Measurements from ENCODE around the gene KIFAP3.

Gene KIFAP3

DNA sequence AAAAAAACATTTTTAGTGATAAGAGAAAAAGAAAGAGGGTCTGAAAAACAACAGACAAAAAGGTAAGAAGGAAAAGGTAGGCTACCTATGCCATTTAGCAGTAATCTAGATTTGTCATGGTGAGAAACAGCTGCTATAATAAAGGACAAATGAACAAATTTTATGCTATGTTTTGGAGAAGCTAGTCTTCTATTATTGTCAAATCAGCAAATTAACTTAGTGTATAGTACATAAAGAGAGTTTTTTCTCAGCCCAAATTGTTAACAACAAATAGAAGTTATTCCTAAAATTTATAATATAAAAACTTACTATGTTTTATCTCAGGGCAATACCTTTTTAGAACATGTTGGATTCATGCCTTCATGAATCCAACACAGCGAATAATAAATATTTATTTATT lies 88.7 kb downstream of the KIFAP3 start:
- DNase-seq (ENCODE audit: low spot score): no peak

DNA sequence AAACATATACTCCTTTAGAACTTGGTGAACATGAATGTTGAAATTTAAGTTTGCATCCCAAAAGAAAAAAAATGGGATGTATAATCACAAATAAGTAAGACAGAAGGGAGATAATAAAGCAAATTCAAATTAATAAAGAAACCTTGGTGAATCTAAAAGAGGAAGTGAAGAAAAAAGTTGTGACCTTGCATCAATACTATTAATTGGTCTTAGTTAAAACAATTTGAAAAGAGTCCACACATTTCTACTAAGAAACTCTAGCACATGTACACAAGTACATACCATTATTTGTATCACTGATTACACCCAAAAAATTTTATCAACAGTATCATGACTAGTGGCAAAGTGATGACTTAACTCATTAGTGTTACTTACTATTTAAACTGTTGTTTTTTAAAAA lies 100.4 kb downstream of the KIFAP3 start:
- DNase-seq (ENCODE audit: low spot score): no peak

DNA sequence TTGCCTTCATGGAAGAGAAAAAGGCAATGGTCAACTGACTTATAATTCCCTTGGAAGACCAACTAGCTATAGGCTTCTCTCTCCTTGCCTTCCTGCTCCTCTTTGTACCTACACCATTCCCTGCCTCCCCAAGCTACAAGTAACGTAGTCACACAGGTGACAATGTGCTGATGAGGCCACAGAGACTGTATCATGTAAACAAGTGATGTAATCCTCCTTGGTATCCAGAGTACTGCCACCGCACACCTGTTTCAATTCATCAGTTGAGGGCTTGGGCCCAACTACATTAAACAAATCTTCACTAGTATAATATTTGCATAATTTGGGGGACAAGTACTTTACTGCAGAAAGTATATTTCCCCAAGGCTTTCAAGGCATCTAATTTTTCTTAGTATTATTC lies 104.4 kb downstream of the KIFAP3 start:
- no peak for DNase-seq (ENCODE audit: low spot score)

DNA sequence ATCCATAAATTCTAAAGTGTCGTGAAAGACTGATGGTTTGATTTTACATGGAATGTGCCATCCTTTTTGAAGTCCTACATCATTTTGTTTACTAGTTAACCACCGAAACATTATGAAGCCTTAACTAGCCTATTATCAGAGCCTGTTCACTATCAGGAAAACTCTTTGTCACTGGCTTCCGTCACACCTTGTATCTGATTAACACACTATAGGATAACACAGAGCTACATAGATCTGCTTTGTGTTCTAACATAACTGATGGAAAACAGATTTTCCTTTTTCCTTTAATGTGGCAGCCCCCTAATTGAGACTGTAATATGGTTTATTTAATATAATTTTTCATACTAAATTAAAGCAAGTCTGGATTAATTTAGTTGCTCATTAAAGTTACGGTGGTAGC lies 106.3 kb downstream of the KIFAP3 start:
- no peak for DNase-seq (ENCODE audit: low spot score)

DNA sequence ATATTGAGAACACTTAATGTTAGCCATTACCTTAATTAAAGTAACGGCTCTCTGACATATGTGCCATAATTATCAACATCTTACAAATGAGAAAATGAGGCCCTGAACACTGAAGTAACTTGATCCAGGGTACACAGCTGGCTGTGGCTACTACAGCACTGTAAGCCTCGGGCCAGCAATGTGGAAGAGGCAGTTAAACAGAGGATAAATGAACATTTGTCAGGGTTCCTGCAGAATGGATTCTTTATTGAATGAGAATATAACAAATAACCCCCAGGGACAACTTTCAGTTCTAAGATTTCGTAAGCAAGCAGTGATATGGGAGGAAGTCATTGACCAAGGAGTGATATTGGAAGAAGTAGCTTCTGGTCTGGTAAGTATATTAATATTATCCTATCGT lies 110.3 kb downstream of the KIFAP3 start:
- no peak for DNase-seq (ENCODE audit: low spot score)

DNA sequence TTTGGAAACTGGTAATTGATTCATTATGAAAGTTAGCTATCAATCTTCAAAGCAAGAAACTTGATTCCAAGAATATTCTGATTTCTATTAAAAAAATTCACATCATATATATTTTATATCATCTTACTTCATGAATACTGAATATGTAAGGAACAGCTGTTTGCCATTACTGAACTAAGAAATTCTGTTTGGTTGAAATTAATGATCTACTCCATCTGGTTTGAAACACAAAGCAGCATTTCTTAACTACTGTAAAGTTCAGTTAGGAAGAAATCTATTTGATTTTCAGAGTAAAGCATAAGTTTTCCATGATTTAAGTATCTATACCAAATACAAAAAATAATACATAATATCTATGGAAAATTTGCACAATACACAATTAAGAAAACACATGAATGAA lies 114.8 kb downstream of the KIFAP3 start:
- no peak for DNase-seq (ENCODE audit: low spot score)

DNA sequence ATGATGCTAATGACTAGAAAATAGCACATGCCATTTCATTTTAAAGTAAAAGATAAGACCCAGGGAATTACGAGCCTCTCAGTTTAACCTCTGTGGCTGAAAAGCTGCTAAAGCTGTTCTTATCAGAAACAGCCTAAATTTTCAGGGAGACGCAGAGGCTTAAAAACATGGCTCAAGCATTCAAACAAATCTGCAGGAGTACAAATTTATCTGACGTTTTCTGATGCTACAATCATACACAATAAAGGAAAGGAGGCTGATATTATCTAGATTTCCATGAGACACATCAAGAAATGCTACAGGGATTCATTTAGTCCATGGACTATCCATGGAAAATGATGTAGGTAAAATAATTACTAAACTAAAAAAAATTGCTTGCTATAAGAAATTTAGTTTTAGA lies 115.5 kb downstream of the KIFAP3 start:
- no peak for DNase-seq (ENCODE audit: low spot score)

DNA sequence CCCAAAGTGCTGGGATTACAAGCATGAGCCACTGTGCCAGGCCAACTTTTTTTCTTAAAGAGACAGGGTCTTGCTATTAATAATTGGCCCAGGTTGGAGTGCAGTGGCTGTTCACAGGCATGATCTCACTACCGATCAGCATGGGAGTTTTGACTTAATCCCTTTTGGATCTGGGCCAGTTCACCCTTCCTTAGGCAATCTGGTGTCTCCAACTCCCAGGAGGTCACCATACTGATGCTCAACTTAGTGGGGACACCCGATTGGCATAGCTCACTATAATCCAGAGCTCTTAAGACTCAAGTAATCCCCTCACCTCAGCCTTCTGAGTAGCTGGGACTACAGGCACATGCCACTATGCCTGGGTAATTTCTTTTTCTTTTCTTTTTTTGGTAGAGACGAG lies 116.6 kb downstream of the KIFAP3 start:
- DNase-seq (ENCODE audit: low spot score): no peak

DNA sequence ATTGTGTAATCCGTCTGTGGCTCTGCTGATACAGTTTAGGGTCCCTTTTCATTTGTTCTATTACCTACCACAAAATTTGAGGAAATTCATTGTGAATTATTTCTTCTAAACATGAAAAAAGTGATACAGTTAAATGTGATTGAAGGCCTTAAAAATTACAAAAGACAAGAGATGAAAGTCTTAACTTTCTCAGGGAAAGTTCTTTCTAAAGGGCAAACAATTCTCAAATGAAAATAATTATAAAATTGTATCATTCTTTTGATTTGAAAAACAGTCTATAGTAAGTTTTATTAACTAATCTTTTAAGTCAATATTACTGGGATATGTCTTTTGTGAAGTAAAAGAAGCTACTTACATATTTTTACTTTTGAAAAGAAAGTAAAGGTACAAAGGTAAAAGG lies 123.4 kb downstream of the KIFAP3 start:
- no peak for DNase-seq (ENCODE audit: low spot score)

DNA sequence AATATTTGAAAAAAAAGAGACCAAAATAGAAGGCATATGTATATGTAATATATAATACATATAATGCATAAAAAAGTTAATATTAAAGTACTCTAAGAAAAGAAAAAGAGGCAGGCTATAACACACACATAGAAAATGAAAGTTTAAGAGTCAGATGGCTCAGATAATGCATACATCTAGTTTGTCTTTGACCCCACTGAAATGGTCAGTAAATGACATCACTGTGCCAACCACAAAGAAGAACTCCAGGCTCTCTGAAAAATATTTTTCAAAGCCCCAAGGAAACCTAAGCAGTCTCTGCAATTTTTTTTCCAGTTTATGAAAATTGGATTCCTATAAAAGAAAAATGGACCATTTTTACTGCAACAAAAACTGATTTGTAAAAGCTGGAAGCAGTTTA lies 125.4 kb downstream of the KIFAP3 start:
- DNase-seq (ENCODE audit: low spot score): no peak

DNA sequence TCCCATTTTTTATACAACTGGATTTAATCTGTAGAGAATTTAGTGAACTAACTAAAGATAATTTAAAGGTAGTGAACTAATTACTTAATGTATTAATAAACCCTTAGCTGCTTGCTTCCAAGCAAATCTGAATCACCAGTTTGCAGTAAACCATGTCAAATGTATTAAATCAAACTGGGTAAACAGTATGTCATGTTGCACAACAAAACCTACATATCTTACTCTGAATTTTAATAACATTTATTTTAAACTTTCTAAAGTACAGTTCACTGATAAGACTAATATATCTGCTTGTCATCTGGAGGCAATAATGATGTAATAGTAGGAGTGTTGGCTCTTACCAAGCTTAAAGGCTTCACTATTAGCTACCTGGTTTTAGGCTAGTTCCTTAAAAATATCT lies 128.3 kb downstream of the KIFAP3 start:
- DNase-seq (ENCODE audit: low spot score): no peak

DNA sequence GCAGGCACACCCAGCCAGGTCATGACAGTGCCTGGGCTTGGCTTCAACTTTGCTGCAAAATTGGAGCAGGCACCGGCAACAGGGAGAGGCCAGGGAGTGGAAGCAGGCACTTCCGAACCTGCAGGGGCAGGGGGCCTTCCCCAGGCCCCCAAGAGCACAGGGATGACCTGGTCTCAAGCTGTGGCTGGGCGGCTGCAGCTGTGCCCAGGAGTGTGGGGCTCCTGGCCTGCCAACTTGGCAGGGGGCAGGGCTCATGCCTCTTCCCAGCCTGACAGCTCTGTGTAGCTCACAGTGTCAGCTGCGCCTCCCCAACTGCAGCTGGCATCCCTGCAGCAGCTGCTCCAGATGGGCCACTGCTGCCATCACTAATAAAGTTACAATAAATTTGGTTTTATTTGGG lies 129.3 kb downstream of the KIFAP3 start:
- no peak for DNase-seq (ENCODE audit: low spot score)

DNA sequence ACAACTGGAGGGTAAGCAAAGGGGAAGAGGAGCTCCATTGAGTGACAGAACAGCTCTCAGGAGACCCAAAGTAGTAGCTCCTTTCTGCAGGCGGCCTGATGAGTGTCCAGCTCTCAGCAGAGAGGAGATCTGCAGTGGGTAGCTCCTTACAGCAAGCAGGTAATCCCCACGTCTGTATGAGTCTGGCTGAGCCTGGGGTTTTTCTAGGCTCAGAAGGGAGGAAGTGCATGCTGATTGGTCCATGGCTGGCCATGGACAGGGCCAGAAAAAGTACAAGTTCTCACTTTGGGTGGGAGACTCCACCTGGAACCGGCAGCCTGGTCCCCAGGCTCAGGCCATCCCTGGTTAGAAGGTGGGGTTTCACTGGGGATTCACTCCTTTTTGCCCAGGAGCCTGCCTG lies 129.9 kb downstream of the KIFAP3 start:
- no peak for DNase-seq (ENCODE audit: low spot score)

DNA sequence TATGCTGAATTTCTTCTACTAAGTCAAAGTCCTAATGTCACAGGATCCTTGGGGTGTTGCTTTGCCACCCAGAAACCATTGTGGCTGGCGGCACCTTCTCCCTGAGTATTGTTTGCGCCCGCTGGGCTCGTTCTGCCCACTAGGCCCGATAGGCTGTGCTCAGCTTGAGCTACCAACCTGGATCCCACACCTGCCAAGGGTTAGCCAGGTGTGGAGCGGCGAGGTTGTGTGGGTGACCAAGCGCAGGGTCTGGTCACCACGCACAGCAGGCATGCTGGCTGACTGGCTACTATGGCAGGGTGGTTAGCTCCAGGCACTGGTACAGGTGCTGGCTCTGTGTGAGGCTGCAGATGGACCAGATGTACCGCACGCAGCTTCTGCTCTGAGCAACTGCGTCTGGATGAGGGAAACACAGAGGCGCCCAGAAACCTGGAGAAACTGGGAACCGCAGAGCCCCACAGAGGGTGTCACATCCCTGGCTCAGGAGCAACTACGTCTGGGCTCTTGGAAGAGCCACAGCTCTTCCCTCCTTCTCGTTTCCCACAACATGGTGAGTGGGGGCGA lies 130.4 kb downstream of the KIFAP3 start:
- no peak for DNase-seq (ENCODE audit: low spot score)

DNA sequence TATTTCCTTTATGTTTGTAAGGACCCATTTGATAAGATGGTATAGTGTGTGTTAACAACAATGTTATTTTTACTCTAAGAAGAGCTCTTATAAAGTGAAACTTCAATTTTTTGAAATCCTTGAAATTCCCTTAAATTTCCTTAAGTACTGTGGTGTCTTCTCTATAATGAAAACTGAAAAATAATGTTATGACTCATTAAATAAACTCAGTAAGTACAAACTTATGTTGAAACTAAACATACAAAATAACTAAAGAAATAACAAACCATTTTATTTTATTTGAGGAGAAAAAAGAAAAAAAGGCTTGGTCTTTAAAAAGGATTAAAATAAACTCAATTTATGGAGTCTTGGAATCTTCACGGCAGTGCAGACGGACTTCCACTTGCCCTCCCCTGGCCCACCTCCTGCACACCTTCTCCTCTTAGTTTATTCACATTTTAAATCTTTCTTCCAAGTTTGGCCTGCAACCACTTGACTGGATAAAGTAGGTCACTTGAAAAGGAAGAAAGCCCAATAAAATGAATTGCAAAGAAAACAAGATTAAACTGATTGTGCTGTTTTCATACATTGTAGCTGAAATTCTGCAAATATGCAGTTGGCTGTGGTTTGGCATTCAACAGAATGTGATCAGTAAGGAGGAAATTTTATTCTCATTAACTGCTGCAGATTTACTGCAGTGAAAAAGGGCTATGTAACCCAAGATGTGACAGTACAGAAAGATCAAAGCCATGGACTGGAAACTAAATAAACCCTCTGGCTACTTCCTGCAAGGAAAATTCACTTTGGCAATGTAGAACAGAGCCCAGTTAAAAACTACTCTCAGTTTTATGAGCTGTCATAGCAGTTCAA lies 132.3 kb downstream of the KIFAP3 start:
- DNase-seq (ENCODE audit: low spot score): no peak

DNA sequence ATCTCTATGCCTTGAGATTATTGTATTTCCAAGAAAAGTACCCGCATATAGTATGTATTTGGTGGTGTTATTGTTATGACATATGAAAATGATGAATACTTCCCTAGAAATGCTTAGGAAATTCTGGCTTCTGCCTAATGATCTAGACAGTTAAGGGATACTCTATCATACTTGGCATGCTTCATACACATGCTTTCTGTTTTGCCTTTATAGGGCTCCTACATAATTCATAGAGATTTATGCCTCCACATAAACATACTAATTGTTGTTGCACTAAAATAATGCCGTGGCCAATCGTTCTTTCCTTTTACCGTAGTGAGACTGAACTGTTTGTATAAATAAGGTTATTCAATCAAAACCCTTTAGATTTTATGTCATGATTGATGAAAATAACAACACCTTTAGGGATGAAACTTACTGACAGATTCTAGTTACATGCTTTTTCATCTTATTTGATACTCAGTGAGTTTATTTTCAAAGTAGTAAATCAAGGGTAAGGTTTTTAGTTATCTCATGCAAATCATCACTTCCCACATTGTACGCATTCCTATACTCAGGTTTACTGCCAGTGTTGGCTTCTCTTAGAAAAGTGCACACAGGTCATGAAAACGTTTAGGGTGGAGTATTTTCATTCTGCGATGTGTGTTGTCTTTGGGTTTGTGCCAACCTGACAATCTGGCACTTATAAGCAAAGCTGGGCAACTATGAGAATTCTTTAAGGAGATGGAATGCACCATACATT lies 140.3 kb downstream of the KIFAP3 start:
- DNase-seq (ENCODE audit: low spot score): no peak

DNA sequence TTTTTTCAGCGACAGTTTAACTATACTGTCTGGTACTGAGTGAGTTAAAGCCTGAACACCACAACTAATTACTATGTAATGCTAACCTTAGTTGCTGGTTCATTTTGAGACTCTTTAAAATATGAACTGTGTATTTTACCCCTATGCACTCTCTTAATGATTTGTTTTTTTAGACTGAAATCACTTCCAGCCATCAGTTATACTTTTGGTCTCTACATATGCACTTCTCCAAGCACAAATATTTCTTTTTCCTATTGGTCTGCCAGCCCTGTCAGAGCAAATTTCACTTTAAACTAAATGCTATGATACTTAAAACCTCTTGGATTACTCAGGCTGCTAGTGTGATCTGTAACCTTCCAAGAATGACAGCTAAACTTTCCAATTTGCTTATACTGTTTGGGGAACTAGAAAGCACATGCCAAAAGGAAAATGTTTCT lies 142.7 kb downstream of the KIFAP3 start:
- no peak for DNase-seq (ENCODE audit: low spot score)

DNA sequence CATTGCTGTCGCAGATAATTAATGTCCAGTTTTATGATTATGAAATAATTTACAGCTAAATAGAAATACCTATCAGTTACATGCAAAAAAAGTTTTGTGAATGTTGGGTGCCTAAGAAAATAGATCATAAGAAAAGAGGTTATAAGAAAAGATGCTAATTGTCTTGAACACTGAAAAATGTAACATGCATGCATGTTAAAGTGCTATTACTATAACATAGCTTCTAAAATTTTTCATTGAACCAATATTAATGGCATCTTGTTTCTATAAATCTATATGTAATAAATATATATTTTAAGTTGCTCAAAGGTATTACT lies 145.3 kb downstream of the KIFAP3 start:
- no peak for DNase-seq (ENCODE audit: low spot score)

DNA sequence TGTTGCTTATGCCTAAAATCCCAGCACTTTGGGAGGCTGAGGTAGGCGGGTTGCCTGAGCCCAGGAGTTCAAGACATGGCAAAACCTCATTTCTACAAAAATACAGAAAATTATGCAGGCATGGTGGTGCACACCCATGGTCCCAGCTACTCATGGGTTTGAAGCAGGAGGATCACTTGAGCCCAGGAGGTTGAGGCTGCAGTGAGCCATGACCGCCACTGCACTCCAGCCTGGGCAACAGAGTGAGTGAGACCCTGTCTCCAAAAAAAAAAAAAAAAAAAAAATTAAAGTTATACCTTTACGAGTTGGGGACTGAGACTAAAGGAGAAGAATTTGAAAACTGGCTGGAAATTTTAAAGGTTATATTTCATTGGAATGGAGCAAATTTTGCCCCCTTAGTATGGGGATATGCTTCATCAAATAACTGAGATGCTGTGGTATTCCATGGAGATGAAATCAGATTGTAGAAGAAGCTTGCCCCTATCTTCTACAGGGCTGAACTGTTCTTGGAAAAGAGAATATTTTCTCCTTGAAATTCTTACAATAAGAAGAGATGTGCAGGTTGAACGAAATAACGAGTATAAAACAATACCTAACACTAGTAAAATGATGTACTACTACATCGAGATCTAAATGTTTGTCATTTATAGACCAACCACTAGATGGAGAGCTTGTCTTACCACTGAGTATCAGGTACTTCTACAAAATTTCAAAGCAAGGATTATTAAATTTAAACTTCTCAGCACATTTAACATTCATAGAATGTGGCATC lies 145.9 kb downstream of the KIFAP3 start:
- DNase-seq (ENCODE audit: low spot score): peak; percentile 20

DNA sequence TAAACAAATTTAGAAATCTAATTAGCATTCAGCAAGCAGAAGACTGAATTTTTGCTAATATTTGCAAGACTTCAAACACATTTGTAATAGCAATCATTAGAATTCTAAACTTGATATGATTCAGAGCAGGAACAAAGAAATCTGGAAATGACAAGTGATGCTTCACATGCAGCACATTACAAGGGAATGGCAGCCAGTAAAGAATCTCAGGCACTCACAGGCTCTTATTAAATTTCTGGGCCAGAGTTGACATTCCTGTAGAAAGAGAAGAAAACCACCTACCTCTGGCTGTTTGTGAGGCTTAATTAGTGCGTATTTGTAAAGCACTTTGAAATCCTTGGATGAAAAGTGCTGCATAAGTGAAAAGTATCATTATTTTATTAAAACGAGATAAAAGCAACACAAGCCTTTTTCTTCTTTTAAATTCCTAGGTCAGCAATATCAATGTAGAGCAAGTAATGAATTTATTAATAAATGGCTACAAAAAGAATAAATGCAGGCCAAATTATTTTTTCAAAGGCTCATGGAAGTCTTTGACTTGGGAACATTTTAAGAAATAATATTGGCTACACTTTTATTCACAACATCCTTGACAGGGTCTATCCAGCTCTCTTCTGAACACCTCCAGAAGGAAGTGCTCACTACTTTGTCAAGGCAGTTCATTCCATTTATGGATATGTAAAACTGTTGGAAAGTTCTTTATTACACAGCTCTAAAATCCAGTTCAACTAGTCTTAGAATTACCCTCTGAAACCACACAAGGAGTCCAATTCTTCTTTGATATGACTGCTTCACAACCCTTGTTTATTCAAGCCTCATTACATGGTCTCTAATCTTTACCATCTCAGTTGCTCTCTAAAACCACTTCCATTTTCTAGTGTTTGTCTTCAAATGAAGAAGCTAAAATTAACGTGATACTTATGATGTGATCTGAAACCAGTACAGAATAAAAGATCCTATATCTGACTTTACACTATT lies 148.7 kb downstream of the KIFAP3 start:
- DNase-seq (ENCODE audit: low spot score): no peak

DNA sequence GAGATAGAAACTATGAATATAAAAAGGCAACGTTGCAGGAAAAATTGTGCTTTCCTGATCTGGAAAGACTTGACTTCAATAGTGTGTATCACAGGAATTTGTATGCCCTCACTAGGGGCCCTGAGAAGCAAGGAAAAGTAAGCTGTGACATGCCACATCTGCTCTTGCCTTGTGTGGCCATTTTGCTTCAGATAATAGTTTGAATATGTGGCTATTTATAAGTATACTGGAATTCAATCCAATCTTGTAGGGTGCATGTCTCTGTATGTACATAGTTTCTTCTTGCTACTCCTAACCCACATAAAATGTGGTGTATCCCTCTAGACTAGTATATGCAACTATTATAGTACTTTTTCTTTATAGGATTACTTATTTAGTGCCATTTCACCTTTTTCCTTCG lies 149.7 kb downstream of the KIFAP3 start:
- DNase-seq (ENCODE audit: low spot score): no peak
